Small intestine (tissue), 16 donors: ENCODE measurements around the gene TTC23L. TPM values are rescaled to one million over a fixed set of nuclear protein-coding genes. Genes with fewer than 3 reads are reported as not detected.
A peak's percentile ranks its signal among the peaks of the same experiment; 100 is the strongest.

ENCODE experiments used
- DNase-seq, 2 donors: peaks; one replicate each; pipeline versions ENCODE4 v3.0.0 to v3.0.0-alpha.2; 2013
- FAIRE-seq: peaks from 2 replicates; lab custom pipeline; 2012; peaks lifted over from hg19 to GRCh38; lab: Jason Lieb, UNC
- H3K27ac ChIP-seq, 3 donors: one replicate each; pipeline ENCODE4 v1.5.1; 2013; ENCODE audit warnings: low read length in 2 of 3, mild to moderate bottlenecking in 2 of 3, control low read depth in 1 of 3, inconsistent platforms in 1 of 3, low read depth in 1 of 3, moderate library complexity in 1 of 3
- H3K27me3 ChIP-seq, 3 donors: one replicate each; pipeline ENCODE4 v1.6.1; 2013; ENCODE audit warnings: low read length in 3 of 3, inconsistent platforms in 1 of 3; ENCODE audit not compliant: control insufficient read depth in 3 of 3, insufficient read depth in 3 of 3
- H3K36me3 ChIP-seq, 3 donors: one replicate each; pipeline ENCODE4 v1.6.1; 2013; ENCODE audit warnings: low read length in 3 of 3, inconsistent platforms in 1 of 3, low read depth in 1 of 3, mild to moderate bottlenecking in 1 of 3, moderate library complexity in 1 of 3; ENCODE audit not compliant: control insufficient read depth in 3 of 3, insufficient read depth in 2 of 3
- H3K4me1 ChIP-seq, 3 donors: one replicate each; pipeline ENCODE4 v1.6.1; 2013; ENCODE audit warnings: low read length in 2 of 3, inconsistent platforms in 1 of 3, low read depth in 1 of 3, mild to moderate bottlenecking in 1 of 3, moderate library complexity in 1 of 3; ENCODE audit not compliant: control insufficient read depth in 3 of 3, insufficient read depth in 2 of 3
- H3K4me3 ChIP-seq, 3 donors: one replicate each; pipeline ENCODE4 v1.5.1; 2013; ENCODE audit warnings: low read length in 3 of 3, control low read depth in 1 of 3, inconsistent platforms in 1 of 3, low read depth in 1 of 3, mild to moderate bottlenecking in 1 of 3, moderate library complexity in 1 of 3
- H3K9me3 ChIP-seq, 2 donors: one replicate each; pipeline ENCODE4 v1.6.1; 2013; ENCODE audit warnings: low read depth in 1 of 2, low read length in 1 of 2; ENCODE audit not compliant: control insufficient read depth in 2 of 2, insufficient read depth in 1 of 2
- WGBS, 3 donors: extraction: QIAGEN DNeasy Blood & Tissue Kit; methylation state at CpG; one replicate each; pipeline ENCODE4 v1.1.7; 2013; 5-methylcytosine and 5-hydroxymethylcytosine counted together
- long read RNA-seq, 10 donors: transcript quantifications; one replicate each; lab custom pipeline, GENCODE V29; 2026
- polyA plus RNA-seq, 4 donors: library from polyadenylated mRNA; stranded (reverse) in 3 of 4; unstranded in 1 of 4; fragments of 200-250 nt in 3 of 4; fragments of 120-200 nt in 1 of 4; gene quantifications; one replicate each; pipeline versions ENCODE4 v1.2.1 to v1.2.3, GENCODE V29; 2013
- donor health status: healthy with polysubstance abuse.
- donor health status: control.
- donor health status: control.
- donor health status: Bipolar disorder and iron deficiency.
- donor health status: healthy.

The TTC23L gene, protein sequence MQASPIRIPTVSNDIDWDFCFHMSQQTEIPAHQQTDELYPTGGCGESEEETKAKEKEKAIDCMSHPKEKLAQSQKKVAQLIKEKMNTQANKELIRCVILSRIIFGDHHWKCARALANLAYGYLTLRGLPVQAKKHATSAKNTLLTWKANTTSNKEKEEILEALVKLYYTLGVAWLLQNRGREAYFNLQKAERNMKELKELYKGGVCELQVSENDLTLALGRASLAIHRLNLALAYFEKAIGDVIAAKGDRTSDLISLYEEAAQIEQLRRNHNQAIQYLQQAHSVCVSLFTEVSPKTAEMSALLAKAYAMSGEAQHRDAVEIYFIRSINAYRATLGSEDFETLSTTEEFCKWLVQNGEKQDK
- under 1 TPM in 2 of 4 donors, not detected in 2; 0.27 to 0.87 TPM for polyA plus RNA-seq
- long read RNA-seq, donor 1, partial matches to known transcripts: 0 of 1 reads
- long read RNA-seq, donor 1, other reads (novel, unspliced or antisense): 0 of 1 reads
- long read RNA-seq, donor 2: 0 reads
- long read RNA-seq, donor 3: 0 reads
- long read RNA-seq, donor 4: 0 reads
- long read RNA-seq, donor 5: 0 reads
- long read RNA-seq, donor 6: 0 reads
- long read RNA-seq, donor 7, partial matches to known transcripts: 89 of 105 reads
- long read RNA-seq, donor 7, other reads (novel, unspliced or antisense): 16 of 105 reads
- long read RNA-seq, donor 8: 0 reads
- long read RNA-seq, donor 9, partial matches to known transcripts: 0 of 1 reads
- long read RNA-seq, donor 9, other reads (novel, unspliced or antisense): 0 of 1 reads
- long read RNA-seq, donor 10, partial matches to known transcripts: 0 of 16 reads
- long read RNA-seq, donor 10, other reads (novel, unspliced or antisense): 16 of 16 reads

GRCh38 chr5:34838785-34839714 is at the start of gene TTC23L:
TTC23L (plus strand) TSS chr5:34839164; CDS start chr5:34840672, 1,508 bp downstream.
- Histone ChIP-seq H3K27ac (peak within 1 kb of the TSS; percentile 62 to 84 (median 78)), H3K4me1 (no peaks in the 10 kb centered on the region), H3K4me3 (peak within 1 kb of the TSS; percentile 70 to 74 (median 73)), H3K9me3 (no peaks in the 10 kb centered on the region), H3K27me3 (no peaks in the 10 kb centered on the region), H3K36me3 (no peaks in the 10 kb centered on the region)
- WGBS, 3 donors: 1 to 3% (median 2%) methylated on average over 64 to 73 of the region's 73 CpGs
- DNase-seq: peak; percentile 94 to 98
- no peak for FAIRE-seq

GRCh38 chr5:34789639-34790038 is 49.3 kb upstream of the TTC23L start:
- no peaks in the 10 kb centered on the region for H3K27me3 ChIP-seq
- WGBS, 3 donors: 88 to 92% (median 91%) methylated on average over 2 of the region's 2 CpGs
- peaks cover 0 to 12% of the 10 kb centered on the region in 2 donors for H3K9me3 ChIP-seq
- FAIRE-seq: no peak
- no peak overlapping the region for H3K4me3 ChIP-seq
- no peaks in the 10 kb centered on the region for H3K4me1 ChIP-seq
- no peak for DNase-seq
- H3K36me3 ChIP-seq: no peaks in the 10 kb centered on the region
- H3K27ac ChIP-seq: no peak overlapping the region

DNA sequence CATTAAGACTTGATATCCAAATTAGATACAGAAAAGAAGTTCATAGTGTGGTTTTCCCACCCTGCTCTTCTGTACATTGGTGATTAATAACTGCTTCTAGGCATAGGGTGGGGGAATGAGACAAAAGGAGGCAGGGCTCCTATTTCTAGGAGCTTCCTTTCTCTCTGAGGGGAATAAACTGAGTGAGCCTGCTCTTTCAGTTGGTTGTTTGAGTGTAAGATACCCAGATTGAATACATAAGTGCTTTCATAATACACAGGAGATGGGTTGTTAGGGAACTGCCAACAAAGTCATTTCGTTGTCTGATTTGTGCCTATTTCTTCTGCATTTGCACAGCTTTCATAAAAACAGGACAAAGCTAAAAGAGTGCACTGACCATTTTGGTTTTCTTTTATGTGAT is 48.9 kb upstream of the TTC23L start:
- H3K36me3 ChIP-seq: no peaks in the 10 kb centered on the region
- WGBS, 3 donors: 56 to 75% (median 58%) methylated on average over 1 of the region's 1 CpG

GRCh38 chr5:34791761-34792244 is 47.2 kb upstream of the TTC23L start:
- H3K4me3 ChIP-seq: no peak overlapping the region
- DNase-seq: no peak
- no peaks in the 10 kb centered on the region for H3K4me1 ChIP-seq
- no peak for FAIRE-seq
- 88 to 92% (median 88%) methylated on average over 5 of the region's 5 CpGs for WGBS, 3 donors
- peaks cover 0 to 3% of the 10 kb centered on the region in 2 donors for H3K9me3 ChIP-seq
- no peak overlapping the region for H3K27ac ChIP-seq
- H3K27me3 ChIP-seq: no peaks in the 10 kb centered on the region
- peaks cover 0 to under 1% (median 0%) of the 10 kb centered on the region in 3 donors for H3K36me3 ChIP-seq

More for the DNA sequence above, 48.9 kb upstream of the TTC23L start:
- H3K9me3 ChIP-seq: peaks cover 0 to 12% of the 10 kb centered on the region in 2 donors
- H3K27ac ChIP-seq: no peak overlapping the region
- H3K27me3 ChIP-seq: no peaks in the 10 kb centered on the region
- no peak overlapping the region for H3K4me3 ChIP-seq
- DNase-seq (no peak), FAIRE-seq (no peak)
- no peaks in the 10 kb centered on the region for H3K4me1 ChIP-seq

- Histone ChIP-seq H3K36me3 (peaks cover 0 to 8% (median 2%) of the 10 kb centered on the region in 3 donors), H3K27me3 (no peaks in the 10 kb centered on the region), H3K4me3 (no peak overlapping the region), H3K27ac (no peak overlapping the region), H3K4me1 (peaks cover 0 to 2% (median 0%) of the 10 kb centered on the region in 3 donors), H3K9me3 (peaks cover 0 to 2% of the 10 kb centered on the region in 2 donors)
- no peak for FAIRE-seq
- DNase-seq: no peak
- 87 to 96% (median 94%) methylated on average over 9 of the region's 9 CpGs for WGBS, 3 donors
Measured at GRCh38 chr5:34802834-34803563, 36.0 kb upstream of the TTC23L start.

GRCh38 chr5:34803974-34804732 is 34.8 kb upstream of the TTC23L start:
- WGBS, 3 donors: 87 to 95% (median 90%) methylated on average over 4 of the region's 4 CpGs
- peaks cover 0 to 10% (median 2%) of the 10 kb centered on the region in 3 donors for H3K36me3 ChIP-seq
- H3K9me3 ChIP-seq: peaks cover 0 to 2% of the 10 kb centered on the region in 2 donors
- DNase-seq (no peak), FAIRE-seq (no peak)
- no peaks in the 10 kb centered on the region for H3K27me3 ChIP-seq
- H3K4me1 ChIP-seq: peaks cover 0 to 2% (median 0%) of the 10 kb centered on the region in 3 donors
- no peak overlapping the region for H3K27ac ChIP-seq
- no peak overlapping the region for H3K4me3 ChIP-seq

DNA sequence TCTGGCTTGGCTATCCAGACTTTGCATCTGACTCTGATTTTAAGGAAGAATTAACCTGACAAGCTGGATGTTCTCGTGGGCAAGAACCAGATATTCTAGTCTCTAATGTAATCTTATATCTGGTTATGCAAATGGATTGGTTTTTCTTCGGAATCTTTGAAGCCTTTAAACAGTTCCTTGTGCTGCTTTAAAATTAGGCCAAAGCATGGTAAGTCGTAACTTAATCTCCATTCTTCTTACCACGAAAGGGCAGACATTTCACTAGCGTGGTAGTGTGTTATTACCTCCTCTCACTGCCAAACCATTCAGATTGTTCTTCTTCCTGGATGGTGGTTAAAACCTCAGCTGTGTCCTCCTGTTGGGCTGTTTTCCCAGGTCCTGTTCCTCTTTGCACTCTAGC is 34.1 kb upstream of the TTC23L start:
- WGBS, 3 donors: 86 to 88% (median 87%) methylated on average over 5 of the region's 5 CpGs
- FAIRE-seq (no peak), DNase-seq (no peak)
- H3K27ac ChIP-seq: no peak overlapping the region
- H3K4me1 ChIP-seq: peaks cover 0 to 2% (median 0%) of the 10 kb centered on the region in 3 donors
- H3K36me3 ChIP-seq: peaks cover 0 to 10% (median 2%) of the 10 kb centered on the region in 3 donors
- H3K27me3 ChIP-seq: no peaks in the 10 kb centered on the region
- no peak overlapping the region for H3K4me3 ChIP-seq
- H3K9me3 ChIP-seq: peaks cover 0 to 2% of the 10 kb centered on the region in 2 donors
